Kidney capillary endothelial cell (primary cell): ENCODE results near the gene NKPD1.

ENCODE experiments used
- DNase-seq: peaks from one replicate; pipeline ENCODE4 v3.0.0-alpha.2; 2018; ENCODE audit warnings: low spot score

Gene NKPD1

GRCh38 chr19:45160870-45161737, at the start of gene NKPD1:
NKPD1 (minus strand) TSS chr19:45160982; CDS start chr19:45160150, 832 bp downstream.
- DNase-seq = no peak

GRCh38 chr19:45206328-45206727, 45.5 kb upstream of the NKPD1 start:
- DNase-seq = no peak

DNA sequence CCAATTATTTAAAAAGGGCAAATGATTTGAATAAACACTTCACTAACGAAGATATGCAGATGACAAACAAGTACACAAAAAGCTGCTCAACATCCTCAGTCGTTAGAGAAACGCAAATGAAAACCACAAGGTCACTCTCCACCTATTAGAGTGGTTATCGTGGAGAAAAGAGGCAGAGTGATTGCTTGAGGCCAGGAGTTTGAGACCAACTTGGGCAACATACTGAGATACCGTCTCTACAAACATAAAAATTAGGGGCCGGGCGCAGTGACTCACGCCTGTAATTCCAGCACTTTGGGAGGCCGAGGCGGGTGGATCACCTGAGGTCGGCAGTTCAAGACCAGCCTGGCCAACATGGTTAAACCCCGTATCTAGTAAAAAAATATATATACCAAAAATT, 45.0 kb upstream of the NKPD1 start:
- DNase-seq = no peak

DNA sequence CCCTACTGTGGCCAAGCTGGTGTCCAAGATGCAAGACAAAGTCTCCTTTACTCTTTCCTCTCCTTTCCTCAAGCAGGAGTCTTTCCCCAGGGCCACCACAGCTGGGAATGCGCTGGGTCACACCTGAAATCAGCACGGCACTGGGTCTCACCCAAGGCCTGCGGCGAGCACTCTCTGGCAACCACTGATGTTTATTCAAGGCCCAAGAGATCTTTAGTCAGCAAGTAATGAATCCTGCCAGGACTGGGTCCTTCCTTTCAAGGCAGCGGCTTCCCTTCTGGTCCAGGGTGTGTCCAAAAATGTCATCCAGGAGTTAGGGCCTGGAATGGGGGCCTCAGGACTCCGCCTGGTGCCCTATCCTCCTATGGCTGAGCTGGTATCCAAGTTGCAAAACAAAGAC, 41.9 kb upstream of the NKPD1 start:
- no peak for DNase-seq

- peak; percentile 71 for DNase-seq
Measured at GRCh38 chr19:45200568-45200967, 39.8 kb upstream of the NKPD1 start.

DNA sequence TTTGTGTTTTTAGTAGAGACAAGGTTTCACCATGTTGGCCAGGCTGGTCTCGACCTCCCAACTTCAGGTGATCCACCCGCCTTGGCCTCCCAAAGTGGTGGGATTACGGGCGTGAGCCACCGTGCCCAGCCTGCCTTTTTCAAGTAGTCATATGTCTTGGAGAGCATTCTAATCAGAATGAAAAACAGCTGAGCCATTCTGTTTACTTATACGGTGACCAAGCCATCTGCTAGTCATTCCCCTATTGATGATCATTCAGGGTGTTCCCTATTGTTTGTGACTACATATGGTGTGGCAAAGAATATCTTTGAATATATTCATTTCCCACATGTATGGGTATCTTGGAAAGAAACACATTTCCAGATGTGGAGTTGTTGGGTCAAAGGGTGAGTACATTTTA, 35.0 kb upstream of the NKPD1 start:
- no peak for DNase-seq

GRCh38 chr19:45191375-45191774, 30.6 kb upstream of the NKPD1 start:
- DNase-seq = no peak

DNA sequence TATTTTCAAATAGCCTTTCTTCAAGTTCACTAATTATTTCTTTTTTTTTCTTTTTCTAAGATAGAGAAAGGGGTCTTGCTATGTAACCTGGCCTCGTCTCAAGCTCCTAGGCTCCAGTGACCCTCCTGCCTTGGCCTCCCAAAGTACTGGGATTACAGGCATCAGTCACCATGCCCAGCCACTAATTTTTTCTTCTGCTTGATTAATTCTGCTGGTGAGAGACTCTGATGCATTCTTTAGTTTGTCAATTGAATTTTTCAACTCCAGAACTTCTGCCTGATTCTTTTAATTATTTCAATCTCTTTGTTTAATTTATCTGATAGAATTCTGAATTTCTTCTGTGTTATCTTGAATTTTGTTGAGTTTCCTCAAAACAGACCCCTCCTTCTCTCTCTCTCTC, 29.2 kb upstream of the NKPD1 start:
- DNase-seq = no peak

DNA sequence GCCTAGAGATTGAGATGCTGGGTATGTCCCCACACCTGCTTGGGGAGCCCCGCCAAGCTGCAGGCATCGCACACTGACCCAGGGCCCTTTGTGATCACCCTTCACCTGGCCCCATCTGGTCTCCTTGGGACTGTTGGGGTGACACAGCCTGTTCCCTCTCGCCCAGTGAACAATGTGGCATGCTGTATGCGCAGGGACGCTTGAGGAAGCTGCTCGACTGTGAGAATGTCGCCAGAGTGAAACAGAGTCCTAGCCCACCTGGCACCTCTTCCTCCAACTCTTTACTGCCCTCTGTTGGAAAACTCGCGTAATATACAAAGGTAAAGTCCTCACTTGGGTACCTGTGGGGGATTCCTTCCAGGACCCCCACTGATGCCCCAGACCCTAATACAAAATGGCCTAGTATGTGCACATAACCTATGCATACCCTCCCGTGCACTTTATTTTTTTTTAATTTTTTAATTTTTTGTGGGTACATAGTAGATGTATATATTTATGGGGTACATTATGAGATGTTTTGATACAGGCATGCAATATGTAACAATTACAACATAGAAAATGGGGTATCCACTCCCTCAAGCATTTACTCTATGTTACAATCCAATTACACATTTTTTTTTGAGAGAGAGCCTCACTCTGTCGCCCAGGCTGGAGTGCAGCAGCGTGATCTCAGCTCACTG, 26.8 kb upstream of the NKPD1 start:
- DNase-seq = no peak

DNA sequence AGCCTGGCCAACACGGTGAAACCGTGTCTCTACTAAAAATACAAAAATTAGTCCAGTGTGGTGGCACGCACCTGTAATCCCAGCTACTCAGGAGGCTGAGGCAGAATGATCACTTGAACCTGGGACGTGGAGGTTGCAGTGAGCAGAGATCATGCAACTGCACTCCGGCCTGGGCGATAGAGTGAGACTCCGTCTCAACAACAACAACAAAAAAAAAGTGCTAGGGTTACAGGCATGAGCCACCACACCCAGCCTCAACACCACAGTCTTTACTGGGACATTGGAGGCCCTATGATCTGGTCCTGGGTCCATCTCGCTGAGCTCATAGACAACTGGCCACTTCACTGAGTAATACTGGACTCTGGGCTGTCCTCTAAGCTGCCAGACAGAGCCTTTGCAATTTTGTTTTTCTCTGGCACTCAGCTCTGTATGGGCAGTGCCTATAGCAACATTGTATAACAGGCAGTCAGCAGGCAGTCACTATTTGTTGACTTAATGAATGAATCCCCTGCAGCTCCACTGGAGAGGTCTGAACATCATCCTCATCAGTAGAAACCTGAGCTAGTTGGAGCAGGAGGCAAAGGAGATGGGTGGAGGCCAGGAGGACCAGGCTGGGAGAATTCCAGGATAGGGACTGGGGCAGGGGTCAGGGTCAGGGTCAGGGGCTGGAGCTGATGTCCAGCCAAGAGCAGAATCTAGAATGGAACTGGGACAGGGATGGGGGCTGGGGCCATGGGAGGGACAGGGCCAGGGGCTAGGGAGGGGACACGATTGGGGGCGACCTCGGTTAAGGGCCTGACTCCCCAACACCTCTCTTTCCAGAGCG, 25.9 kb upstream of the NKPD1 start:
- DNase-seq = no peak

GRCh38 chr19:45184115-45184514, 23.3 kb upstream of the NKPD1 start:
- no peak for DNase-seq

DNA sequence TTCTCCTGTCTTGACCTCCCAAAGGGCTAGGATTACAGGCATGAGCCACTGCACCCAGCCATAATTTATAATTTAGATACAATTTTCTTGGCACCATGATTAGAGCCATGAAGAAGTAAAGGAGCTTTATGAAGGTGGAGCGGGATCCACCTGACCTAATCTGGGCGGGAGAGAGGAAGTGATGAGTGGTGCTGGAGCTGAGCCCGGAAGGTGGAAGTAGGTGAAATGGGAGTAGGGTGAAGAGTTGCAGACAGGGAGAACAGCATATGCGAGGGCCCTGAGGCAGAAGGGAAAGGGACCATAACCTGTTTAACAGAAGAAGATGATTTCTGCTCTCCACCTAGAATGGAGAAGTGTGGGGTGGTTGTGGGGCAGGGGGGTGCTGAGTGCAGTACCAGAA, 22.0 kb upstream of the NKPD1 start:
- no peak for DNase-seq

DNA sequence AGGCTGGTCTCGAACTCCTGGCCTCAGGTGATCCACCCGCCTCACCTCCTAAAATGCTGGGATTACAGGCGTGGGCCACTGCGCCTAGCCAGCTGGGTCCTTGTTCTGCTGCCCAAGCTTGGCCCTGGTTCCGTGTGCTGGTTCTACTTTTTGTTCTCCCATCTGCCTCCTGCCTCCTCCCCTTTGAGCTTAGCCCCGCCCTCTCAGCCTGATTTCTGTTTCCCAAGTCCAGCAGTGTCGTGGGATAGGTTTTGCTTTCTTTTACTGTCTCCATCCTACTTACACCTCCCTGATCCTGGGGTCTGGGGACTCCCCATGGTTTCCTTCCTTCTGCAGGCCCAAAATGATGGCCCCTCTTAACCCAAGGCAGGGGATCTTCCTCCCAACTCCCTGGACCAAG, 20.2 kb upstream of the NKPD1 start:
- no peak for DNase-seq

DNA sequence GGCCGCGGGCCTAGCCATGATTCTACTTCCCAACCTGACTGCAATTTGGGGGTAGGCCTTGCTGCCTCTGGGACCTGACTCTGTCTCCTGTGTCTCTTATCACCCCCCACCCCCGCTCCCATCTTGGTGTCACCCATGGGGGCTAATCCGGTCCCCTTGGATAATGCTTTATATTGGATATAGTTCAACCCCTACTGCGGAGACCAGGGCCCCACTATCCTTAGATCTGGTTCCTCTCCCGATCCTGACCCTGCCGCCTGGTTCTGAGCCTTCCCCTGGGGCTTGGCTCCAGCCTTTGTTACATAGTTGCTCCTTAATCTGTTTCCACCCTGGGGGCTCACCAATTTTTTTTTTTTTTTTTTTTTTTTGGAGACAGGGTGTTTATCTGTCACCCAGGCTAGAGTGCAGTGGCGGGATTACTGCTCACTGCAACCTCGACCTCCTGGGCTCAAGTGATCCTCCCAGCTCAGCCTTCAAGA, 19.1 kb upstream of the NKPD1 start:
- DNase-seq = no peak

GRCh38 chr19:45179072-45179891, 18.5 kb upstream of the NKPD1 start:
- DNase-seq = peak; percentile 44

DNA sequence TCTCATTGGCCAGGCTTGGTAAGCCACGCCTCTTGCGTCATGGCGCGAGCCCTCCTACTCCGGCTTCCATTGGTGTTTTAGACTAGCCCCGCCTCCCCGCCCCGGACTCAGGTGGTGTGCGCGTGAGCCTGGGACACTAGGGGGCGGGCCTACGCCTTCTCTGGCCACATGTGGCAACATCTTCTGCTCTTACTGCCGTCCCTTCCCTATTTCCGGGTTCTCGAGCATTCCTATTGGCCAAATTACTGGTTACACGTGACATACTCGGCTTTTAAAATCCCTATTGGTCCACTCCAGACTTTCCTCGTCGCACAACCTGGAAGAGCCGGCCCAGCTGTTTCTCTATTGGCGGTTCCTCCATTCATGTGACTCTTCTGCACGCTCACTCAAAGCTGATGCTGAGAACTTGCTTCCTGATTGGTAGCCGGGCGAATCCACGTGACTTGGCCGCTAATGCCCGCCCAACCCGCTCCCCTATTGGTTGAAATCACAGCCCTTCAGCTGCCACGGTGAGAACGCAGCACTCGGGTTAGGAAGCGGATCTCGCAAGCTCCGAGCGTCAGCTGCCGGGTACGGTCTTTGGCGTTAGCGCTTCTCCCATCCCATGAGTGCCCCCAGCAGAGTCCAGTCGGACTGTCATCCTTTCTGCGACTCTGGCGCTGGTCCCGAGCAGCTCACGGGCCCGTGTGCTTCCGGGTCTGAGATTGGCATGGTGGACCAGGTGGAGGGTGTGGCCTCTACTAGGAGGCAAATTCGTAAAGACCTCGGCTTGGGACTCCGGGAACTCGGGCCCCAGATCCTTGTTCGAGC, 17.7 kb upstream of the NKPD1 start, which contains the start of gene BLOC1S3:
Gene BLOC1S3 (plus strand): TSS at position 523 of the 810 bp plus-strand sequence. CDS start 513 bp downstream, outside the sequence.
- DNase-seq = peak; percentile 100

GRCh38 chr19:45177817-45178261, 17.1 kb upstream of the NKPD1 start, which contains the start of gene TRAPPC6A:
TRAPPC6A (minus strand) TSS chr19:45178237; CDS start chr19:45178218, 19 bp downstream.
- DNase-seq = peak; percentile 68

DNA sequence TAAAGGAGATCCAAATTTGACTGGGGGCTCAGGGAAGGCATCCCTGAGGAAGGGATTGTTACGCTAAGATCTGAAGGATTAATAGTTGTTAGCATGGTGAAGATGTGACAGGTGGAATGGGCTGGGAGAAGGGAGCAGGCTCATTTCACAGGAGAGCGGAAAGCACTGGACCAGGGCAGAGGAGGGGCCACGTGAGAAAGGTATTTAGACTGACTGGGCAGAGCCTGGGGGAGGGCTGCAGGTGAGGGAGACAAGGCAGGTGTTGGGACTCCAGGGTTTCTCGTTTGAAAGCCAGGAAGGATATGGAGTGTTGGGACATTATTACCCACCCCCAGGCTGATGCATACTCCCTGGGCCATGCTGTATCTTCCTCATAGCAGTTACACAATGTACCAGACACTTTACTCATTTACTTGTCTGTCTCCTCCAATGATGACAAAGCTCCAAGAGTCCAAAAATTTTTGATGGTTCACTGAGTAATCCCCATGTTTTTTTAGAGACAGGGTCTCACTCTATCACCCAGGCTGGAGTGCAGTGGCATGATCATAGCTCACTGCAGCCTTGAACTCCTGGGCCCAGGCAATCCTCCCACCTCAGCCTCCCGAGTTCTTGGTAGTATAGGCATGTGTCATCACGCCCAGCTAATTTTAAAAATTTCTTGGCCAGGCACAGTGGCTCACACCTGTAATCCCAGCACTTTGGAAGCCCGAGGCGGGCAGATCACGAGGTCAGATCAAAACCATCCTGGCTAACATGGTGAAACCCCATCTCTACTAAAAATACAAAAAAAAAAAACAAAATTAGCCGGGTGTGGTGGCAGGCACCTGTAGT, 14.9 kb upstream of the NKPD1 start:
- DNase-seq = no peak

DNA sequence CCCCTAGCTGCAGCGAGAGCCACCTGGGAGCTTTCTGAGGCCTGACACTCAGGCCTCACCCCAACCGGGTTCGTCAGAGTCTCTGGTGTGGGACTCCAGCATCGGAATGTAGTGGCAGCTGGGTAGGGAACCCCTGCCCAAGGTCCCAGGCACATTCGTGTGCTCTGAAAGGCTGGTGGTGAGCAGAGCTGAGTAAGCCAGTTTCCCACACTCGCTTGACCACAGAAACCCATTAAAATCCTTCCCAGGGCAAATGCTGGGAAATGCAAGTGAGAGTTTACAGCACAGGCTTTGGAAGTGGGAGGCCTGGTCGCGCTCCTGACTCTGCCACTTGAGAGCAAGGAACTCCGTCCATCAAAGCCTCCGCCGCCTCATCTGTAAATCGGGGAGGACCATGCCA, 13.0 kb upstream of the NKPD1 start:
- DNase-seq = no peak
